ENCODE data around the gene B2M.

DNA sequence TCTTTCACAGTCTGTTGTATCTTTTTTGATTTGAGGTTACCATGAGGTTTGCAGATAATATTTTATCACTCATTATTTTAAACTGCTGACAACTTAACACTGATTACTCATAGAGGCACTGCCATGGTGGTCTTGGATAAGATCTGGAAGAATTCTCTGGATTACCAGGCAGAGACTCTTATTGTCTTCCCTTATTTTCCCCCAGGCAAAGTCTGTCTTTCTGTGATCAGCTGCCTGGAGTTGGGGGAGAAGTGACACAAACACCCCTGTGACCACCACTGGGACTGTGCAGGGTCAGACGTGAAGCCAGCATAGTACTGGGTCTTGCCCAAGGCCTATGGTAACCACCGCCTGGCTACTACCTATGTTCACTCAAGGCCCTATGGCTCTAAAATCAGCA is 4.9 kb upstream of the B2M start:
- no peak for TF ChIP-seq CTCF (IDR thresholded peaks at IDR 0.05)
- no peak for TF ChIP-seq POLR2A (IDR thresholded peaks at IDR 0.05)
